Stimulated activated CD8-positive, alpha-beta memory T cell treated with anti-CD3 and anti-CD28 coated beads, Interleukin-7, amount 100 ng/mL, for 24 hours (primary cell): ENCODE data around the gene COL4A1.
"Not testable (repeated sequence)": the region's sequence is repeated elsewhere in the genome, so short reads cannot be mapped to it uniquely, and the experiment has no call there.

Source experiments
- DNase-seq: peaks from one replicate; pipeline ENCODE4 v3.0.0-alpha.2; 2020; ENCODE audit warnings: low read depth

COL4A1 gene

GRCh38 chr13:110129539-110130186 is 177.3 kb downstream of the COL4A1 start:
- DNase-seq, result no peak

DNA sequence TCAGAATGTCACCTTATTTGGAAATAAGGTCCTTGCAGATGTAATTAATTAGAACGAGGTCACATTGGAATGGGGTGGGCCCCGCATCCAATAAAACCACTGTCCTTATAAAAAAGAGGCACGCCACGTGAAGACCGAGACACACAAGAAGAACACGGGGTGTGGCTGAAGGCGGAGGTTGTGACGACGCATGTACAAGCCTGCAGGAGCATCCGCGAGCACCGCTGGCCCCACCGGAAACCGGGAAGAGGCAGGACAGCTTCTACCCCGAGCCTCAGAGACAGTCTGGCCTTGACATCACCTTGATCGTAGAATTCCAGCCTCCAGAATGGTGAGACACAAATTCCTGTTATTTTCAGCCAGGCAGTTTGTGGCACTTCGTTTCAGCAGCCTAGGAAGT is 177.9 kb downstream of the COL4A1 start:
- DNase-seq, result no peak

- no peak for DNase-seq
Observed at GRCh38 chr13:110128546-110128945, 178.4 kb downstream of the COL4A1 start.

GRCh38 chr13:110127986-110128511 is 178.9 kb downstream of the COL4A1 start:
- DNase-seq, result no peak

DNA sequence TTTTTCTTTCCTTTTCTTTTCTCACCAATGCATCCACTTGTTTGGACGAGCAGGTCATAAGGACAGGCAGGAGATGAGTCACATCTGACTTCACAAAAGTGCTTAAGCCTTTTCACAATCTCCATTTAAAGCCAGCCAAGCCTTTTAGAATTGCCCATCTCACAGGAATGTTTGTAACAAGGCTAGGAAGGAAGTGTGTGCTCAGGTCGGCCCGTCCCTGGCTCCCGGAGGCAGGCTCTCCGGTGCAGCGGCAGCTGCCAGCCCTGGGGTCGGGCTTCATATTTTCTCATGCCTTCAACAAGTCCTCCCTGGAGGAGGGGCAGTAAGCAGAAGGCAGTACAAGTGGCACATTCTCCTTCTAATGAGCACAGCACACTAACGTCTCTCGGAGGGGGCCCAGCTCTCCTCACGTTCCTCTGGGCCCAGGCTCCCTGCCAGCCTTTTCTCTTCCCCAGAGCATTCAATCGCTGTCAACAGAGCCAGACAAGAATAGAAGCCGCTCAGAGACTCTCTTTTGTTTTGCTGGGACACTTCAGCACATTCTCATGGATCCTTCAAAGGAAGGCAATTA is 180.5 kb downstream of the COL4A1 start:
- DNase-seq, result no peak

GRCh38 chr13:110125613-110126272 is 181.2 kb downstream of the COL4A1 start:
- no peak for DNase-seq

DNA sequence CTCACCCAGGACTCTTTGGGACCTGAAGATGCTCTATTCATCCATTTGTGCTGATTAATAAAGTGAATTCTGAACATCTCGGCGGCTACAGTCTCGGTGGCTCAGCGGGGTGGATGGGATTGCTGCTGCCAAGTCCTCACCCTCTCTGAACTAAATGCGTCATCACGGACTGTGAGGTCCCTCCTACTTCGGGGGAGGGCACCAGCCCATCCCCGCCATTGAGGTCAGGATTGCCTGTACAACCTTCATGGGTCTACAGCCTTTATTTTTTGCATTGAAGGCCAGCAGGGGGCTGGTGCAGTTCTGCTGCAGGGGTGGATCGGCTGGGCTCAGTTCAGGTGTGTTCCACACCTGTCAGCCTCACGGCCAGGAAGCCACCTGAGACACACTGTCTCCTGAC is 181.8 kb downstream of the COL4A1 start:
- no peak for DNase-seq

GRCh38 chr13:110124201-110124940 is 182.6 kb downstream of the COL4A1 start:
- DNase-seq, result no peak

DNA sequence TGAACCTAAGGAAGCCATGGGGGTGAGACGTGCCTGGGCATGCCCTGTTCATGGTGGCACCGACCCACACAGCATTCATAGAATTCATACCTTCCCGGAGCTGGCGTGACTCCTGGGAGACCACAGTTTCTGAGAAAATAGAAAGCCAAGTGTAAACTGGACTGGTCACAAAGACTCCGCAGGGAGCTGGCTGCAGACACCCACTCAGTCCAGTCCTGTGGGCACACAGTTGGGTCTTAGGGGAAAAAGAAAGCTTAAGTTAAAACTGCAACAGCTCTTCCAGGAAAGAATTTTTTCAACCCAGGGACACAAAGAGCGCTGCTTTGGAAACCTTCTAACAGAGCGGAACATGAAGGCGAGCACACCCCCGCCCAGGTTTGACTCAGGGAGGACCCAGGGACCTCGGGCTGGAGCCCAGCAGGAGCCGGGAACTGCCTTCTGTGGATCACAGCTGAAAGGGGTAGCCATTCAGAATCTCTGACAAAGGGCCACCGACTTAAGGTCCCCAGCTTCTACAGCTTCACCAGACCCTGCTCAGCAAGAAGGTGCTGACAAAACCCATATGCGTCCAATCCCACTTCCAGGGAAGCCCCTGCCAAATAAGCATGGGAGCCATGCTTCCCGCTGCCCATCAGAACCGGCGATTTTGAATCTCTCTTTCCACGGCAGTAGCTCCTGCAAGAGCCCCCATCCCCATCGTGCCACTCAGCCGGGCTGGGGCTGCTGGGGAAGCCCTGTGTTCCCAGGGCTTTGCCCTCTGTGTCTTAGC is 183.7 kb downstream of the COL4A1 start:
- DNase-seq, result no peak

- DNase-seq, result no peak
Observed at GRCh38 chr13:110121422-110122083, 185.4 kb downstream of the COL4A1 start.

DNA sequence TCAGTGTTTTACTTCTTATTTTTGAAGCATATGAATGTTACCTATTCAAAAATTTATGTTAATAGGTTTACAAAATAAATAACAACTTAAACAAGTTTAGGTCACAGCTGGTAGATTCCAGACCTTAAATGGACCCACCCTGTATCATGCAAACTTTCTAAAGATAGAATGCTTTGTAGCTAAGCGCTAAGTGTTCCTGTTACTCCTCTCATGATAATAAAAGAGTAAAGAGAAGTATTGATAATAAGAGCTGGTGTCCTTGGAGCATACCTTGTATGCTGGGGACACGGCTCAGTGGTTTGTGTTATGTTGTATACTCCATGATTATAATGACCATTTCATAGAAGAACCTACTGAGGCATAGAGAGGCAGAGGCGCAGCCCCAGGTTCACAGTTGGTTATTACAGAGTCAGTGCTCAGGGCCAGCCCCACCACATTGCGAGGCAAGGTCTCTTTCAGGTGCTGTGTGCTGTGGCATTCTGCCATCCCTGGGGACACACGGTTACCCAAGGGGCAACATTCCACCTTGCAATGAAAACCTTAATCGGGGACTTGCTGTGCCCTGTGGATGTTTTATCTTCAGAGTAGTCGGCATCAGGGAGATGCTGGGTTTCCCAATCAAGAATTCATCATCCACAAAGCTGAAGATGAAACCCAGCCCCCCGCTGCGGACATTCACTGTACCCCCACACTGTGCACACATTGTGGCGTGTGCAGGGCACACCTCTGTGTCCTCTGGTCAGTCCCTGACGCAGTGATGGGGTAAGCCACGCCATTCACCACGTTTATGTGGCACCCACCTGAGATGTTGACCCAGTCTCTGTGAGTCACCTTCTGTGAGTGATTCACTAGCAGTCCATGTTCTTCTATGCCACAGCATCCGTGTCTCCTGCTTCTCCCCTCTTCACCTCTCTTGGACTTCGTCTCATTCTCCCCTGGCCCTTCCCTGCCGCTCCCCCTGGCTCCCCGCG is 186.7 kb downstream of the COL4A1 start:
- no peak for DNase-seq

DNA sequence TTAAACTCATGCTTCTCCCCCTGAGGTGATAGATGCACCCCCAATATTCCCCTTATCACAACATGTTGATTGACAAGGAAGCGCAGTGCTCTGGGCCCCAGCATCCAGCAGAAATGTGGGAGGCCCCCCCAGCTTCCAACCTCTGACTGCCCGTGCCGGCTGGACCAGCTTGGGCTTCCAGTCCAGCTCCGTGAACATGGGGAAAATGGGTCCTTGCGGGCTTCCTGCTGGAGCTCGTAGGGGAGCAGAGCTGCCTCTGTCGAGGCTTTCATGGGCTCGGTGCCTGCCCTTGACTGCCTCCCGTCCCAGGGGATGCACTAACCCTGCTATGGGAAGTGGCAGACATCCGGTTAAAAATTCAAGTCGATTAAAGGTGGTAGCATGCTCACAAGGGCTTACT is 188.9 kb downstream of the COL4A1 start:
- no peak for DNase-seq

- peak; percentile 26 for DNase-seq
Observed at GRCh38 chr13:110116072-110116487, 190.9 kb downstream of the COL4A1 start.

- DNase-seq, result no peak
Observed at GRCh38 chr13:110115591-110115990, 191.4 kb downstream of the COL4A1 start.

- DNase-seq, result no peak
Observed at GRCh38 chr13:110114316-110114715, 192.6 kb downstream of the COL4A1 start.

DNA sequence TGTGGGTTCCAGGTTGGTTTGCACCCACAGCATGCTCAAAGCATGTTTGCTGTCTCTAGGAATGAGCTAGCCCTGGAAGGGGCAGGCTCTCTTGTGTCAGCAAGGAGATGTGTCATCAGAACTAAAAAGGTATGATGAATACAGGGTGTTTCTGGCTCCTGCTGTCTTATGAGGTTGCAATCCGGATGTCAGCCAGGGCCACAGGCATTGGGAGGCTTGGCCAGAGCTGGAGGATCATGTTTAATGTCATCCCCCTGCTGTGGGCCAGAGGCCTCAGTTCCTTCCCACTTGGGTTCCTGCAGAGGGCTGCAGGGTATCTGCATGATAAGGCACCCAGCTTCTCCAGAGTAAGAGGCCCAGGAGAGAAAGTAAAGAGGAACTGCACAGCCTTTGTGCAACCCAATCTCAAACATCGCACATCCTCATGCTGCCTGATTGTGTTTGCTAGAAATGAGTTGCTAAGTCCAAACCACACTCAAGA is 193.6 kb downstream of the COL4A1 start:
- DNase-seq, result no peak

GRCh38 chr13:110112379-110112778 is 194.6 kb downstream of the COL4A1 start:
- DNase-seq, result not testable (repeated sequence)

DNA sequence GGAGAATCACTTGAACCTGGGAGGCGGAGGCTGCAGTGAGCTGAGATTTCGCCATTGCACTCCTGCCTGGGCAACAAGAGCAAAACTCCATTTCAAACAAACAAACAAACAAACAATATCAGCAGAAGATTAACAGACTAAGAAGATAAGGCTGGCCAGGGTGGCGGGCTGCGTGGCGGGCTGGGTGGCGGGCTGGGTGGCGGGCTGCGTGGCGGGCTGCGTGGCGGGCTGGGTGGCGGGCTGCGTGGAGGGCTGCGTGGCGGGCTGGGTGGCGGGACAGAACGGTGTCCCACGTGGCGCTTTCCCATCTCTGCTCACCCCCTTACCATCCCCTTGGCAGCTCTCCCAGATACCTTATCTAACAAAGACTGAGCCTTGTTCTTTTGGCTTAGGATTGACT is 196.2 kb downstream of the COL4A1 start:
- no peak for DNase-seq

DNA sequence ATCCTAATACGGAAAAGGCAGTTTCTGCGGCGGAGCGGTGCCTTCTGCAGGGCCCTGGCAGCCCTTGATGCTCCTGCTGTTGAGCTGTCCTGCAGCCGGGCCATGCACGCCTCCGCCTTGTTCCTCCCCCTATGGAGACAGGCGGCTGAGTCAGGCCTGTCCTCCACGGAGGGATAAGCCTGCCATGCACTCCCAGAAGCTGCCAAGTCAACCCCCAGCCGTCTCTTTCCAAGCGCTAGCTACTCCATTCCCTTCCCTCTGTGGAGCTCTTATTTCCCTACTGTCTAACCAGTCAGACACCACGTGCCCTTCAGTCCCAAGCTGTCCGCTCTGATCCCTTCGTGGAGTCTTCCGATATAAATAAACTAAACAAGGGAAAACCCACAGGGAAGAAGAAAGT is 197.0 kb downstream of the COL4A1 start:
- no peak for DNase-seq
